ENCODE measurements around the gene MCC.

MCC gene

DNA sequence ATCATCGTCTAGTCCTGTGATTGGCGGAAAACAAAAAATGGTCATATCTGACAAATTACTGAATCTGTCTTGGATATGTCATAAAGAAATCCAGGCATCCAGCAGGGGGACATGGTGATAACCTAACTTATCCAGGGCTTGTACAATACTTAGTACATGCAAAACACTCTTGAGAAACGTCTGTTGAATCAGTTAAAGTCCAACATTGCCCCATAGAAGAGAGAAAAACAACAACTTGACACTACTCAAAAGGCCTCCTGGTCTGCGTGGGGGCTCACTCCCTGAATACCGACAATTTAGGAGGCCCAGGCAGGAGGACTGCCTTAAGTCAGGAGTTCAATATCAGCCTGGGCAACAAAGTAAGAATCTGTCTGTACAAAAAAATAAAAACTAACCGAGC, 294.1 kb downstream of the MCC start:
- no peak for DNase-seq

DNA sequence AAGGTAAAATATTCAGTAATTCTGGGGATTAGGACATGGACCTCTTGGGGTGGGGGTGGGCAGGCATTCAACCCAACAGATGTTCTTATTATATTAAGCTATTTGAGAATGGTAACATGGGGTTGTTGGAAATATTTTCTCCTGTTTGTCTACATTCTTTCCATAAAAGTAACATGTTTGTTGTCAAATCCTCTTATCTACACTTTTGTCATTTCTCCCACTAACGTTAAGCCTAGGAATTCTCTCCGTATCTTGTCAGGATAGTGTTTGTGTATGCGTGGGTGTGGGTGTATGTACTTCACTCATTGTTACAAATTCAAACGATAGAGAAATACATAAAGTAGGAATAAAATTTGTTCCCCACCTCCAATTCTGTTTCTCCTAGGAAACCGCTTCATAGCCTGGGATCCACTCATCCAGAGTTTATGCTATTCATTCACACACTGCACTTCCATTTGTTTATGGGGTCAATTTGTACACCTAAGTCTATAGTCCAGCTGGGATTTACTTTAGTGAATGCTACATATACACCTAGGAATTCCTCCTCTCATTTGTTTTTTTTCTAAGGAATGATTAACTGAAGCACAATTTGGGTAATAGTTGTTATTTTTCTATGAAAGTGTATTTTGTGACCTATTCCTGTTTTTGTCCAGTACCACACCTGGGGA, 294.8 kb downstream of the MCC start:
- DNase-seq: no peak

- no peak for DNase-seq
These were observed 295.7 kb downstream of the MCC start for GRCh38 chr5:113192541-113192940.

DNA sequence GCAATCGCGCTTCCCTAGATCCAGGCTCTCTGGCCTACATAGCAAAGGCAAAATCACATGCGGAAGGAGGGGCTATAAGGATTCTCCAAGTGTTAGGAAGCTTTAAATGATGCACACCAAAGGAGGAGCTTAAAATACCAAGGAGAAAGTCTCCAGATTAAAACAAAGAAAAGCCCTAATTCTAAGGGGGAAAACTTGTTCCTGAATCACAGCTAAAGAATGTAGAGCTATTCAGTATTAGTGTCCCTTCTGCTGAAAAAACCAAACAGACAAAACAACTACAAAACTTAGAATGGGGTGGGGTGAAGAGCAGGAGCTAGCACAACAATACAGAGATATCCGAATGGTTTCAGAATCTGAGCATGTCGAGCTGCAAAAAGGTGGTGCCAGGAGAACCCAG, 297.9 kb downstream of the MCC start:
- no peak for DNase-seq

DNA sequence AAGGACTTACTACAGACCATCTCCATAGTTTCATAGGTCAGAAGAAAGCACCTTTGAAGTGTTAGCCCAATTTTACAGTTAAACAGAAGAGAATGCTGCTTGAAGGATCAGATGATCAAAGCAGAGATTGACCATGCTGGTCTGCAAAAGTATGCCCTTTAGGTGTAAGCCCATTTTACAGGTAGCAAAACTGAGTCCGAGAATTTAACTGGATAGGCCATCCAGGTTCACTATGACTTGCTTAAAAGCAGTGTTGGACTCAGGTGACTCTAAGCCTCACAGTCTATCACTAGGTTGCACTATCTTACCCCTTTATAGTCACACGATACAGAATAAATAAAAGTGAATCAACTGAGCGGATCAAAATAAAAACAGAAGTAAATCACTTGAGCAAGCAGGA, 299.0 kb downstream of the MCC start:
- no peak for DNase-seq

GRCh38 chr5:113188436-113188835, 299.8 kb downstream of the MCC start:
- no peak for DNase-seq

GRCh38 chr5:113187906-113188305, 300.3 kb downstream of the MCC start:
- DNase-seq: no peak

DNA sequence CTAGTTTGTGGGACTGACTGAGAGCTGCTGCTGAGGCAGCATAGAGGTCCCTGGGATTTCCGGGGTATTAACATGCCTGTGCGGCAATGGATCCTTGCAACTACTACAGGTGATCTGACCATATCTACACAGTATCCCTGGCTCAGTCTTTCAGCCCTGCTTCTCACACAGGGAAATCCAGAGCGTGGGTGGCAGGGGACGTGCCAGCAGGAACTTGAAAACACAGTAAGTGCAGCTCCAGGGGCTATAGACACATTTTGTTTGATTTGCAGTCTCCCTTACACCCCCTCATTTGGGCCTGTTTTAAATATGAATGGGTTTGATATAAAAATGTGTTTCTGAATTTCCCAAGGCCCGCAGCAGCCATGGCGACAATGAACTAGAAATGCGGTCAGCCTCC, 302.2 kb downstream of the MCC start:
- DNase-seq: no peak

DNA sequence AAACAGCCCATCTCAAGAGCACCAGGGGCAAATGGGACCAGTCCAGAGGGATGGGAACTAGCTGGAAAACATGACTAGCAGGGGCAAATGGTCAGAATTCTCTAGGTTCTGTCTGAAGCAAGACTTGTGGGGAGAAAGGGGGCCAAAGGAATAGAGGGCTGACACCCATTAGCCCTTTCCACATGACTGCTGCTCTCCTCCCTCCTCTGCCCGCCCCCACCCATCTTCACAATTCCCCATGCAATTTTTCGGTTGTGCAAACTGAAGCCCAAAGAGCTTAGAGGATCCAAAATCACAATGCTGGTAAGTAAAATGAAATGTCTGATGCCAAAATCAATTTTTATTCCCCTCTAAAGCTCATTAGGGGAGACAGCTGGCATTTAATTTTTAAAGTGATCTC, 304.6 kb downstream of the MCC start:
- no peak for DNase-seq

DNA sequence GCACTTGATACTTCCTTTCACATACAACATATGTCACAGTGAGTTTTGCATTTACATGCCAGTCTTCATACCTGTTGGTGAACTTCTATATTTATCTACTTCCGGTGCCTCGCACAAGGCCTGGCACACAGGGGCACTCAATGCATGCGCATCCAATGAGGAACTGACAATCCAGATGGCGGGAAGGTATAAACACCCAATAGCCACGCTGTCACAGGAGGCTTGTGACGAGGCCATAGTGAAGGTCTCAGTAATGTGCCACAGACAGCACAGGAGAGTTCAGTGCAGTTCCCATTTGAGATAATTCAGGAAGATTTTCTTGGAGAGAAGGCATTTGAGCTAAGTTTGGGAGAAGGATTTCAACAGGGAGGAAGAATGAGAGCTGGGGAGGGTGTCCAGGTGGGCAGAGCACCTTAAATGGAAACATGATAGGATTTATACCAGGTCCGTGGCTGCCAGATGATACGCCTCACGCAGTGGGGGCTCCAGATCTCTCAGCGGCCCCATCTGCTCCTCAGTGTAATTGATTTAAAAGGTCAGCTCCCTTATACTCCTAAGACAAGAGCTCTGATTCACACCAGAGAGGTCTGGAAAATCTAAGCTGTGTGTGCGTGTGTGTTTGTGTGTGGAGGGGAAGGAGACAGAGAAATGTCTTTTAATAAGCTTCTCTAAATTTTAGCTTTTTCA, 305.5 kb downstream of the MCC start:
- no peak for DNase-seq

DNA sequence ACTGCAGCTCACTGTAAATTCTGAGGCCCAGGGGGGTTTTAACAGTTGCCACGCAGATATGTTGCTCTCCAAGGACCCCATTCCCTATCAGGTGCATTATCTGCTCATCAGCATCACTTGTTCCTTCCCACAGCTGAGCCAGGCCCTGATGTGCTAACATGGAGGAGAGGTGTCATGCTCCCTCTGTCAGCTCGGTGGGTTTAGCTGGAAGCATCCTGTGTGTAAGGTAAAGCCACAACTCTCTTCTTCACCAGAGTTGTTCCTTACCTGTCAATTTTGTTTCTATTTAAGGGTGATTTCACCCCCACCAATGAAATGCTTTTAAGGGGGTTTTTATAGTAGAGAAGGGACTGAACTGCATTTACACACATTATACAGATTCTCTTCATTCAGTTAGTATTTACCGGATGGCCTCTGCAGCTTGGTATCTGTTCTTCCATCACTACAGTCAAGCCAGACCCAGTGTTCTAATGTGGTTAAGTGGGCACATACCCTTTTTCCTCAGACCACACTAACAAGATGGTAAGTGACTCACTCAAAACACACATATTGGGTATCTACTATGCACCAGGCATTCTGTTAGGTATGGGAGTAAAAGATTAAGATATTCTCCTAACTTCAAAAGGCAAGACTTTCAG, 306.3 kb downstream of the MCC start:
- DNase-seq: no peak

DNA sequence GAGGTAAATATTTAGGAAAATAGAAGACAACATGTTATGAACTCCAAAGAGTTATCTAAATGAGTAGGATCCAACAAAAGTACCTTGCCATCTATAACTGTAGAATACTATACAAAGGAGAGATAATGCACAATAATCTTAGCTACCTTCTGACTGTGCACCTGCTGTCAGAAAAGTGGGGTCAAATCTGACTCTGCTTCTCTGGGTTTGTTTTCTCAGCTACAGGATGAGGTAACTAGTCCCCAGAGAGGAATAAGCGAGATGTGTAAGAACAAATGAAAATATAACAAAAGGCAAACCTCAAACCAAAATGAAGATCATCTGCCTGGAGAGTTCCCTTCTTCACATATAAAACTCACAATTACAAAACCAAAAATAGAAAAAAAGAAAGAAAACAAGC, 306.8 kb downstream of the MCC start:
- DNase-seq: no peak

GRCh38 chr5:113179156-113179555, 309.1 kb downstream of the MCC start:
- no peak for DNase-seq

DNA sequence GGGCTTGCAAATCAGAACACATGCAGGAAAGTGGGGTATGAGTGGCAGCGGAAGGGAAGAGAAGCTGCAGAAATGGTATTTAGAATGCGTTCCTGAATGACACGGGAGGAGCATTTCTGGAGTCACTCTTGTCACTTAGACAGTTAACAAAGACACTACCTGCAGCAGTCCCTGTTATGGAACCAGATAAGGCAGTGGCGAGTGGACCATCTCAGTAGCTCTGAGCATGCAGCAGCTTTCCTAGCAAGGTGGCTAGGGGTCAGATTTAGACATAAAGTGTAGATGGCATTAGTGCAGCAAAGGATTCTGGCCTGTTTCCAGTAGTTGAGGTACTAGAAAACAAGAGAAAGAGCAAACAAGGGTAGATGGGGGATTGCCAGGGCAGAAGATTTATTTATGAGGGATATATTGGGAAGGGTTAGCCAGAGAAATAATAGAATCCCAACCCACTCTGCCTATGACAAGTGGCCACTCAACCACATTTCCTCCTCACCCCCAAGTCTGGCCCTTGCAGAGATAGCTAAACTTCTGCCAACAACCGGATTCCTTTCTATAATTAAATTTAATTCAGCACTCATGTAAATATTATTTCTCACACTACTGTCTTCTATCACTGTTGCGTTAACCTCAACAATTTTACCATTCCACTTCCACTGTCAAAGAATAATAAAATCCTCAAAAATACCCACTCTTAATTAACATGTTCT, 310.0 kb downstream of the MCC start:
- DNase-seq: no peak

DNA sequence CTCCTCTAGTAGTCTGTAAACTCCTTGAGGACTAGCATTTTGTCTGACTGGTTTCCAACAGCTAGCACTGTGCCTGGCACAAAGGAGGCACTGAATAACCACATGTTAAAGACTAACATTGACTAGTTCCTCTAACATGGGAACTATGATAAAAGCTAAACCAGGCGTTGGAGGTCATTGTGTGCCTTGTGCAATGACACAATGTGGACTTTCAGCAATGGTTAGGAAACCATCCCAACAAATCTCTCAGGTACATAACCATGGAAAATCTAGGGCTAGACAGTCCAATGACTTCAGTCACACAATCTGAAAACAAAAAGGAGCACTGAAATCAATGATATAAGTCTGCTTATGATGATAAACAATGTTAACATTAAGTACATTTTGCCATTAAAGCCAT, 311.0 kb downstream of the MCC start:
- no peak for DNase-seq

DNA sequence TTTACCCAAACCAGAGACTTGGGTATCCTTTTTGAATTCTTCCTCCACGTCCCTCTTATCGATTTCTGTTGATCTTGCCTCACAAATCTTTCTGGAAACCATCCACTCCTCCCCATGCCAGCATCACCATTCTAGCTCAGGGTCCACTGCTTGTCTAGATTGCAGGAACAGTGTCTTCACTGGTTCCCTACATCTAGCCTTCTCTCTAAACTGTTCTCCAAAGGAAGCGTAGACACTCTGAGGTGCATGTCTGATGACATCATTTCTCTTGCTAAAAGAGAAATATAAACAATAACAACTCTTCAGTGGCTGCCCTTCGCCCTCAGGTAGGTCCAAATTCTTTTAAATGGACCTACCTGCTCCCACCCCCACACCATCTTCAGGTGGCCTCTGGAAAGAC, 311.5 kb downstream of the MCC start:
- DNase-seq: no peak

DNA sequence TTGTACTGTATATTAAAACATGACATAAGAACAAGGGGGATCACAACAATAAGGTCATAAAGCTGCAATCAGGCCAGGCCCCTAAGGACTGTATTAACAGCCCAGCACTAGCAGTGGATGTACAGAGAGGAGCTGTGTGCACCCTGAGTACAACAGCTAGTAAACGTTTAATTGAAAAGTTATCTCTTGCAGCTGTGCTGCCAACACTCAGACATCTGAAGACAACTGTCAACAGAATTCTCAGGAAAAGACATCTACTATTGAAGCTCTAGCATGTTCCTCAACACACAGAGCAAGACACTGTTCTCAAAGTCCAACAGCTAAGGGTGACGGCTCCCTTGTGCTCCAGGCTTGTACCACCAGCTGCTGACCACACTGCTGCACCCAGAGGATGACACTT, 312.1 kb downstream of the MCC start:
- DNase-seq: no peak

GRCh38 chr5:113172231-113172826, 315.9 kb downstream of the MCC start:
- no peak for DNase-seq

DNA sequence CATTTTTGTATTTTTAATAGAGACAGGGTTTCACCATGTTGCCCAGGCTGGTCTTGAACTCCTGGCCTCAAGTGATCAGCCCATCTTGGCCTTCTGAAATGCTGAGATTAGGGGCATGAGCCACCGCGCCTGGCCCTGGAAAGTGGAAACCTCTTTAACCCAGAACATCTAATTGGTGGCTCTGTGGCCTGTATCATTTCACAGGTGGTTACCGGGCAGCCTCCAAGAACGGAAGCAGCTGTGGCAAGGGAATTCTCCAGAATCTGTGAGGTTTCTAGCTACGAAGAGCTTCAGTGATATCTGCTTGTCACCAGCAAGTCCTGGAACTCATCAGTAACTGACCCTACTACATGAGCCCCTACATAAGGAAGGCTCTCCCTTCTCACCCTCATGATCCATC, 316.7 kb downstream of the MCC start:
- no peak for DNase-seq

GRCh38 chr5:113170707-113171106, 317.5 kb downstream of the MCC start:
- no peak for DNase-seq

DNA sequence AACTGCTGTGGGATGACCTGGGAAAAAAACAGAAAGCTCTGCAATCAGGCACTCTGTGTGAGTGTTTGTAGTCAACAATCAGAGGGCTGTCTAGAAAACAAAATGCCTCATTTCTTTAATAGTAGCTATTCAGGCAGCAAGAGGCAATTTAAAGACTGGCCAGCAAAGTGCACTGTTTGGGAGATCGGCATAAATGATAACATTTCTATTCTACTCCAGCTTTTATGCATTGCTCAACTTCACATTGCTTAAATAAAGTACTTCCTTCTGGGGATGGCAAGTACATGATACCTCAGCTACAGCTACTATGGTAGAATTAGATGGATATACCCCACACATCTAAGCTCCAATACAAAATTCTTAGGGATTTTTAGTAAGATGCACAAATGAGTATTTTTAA, 318.5 kb downstream of the MCC start:
- no peak for DNase-seq

- DNase-seq: no peak
These were observed 320.3 kb downstream of the MCC start for GRCh38 chr5:113167985-113168384.

- no peak for DNase-seq
These were observed 321.3 kb downstream of the MCC start for GRCh38 chr5:113166852-113167366.

Measured in RPMI8226 (cell line).